22Rv1 (cell line): ENCODE measurements around the gene INPP5B.

Experiments
- ZFX ChIP-seq: fragments of 450-650 bp; IDR thresholded peaks from 2 replicates; pipeline ENCODE4 v1.6.1; 2017; ENCODE audit warnings: antibody characterized with exemption, borderline replicate concordance
- TF ChIP-seq, protein P1 (sequence below): fragments of 450-650 bp; IDR thresholded peaks from 2 replicates; pipeline ENCODE4 v1.5.1; 2017; ENCODE audit warnings: mild to moderate bottlenecking

GRCh38 chr1:37875833-37876232 lies 71.0 kb downstream of the INPP5B start:
- TF ChIP-seq, protein P1, sequence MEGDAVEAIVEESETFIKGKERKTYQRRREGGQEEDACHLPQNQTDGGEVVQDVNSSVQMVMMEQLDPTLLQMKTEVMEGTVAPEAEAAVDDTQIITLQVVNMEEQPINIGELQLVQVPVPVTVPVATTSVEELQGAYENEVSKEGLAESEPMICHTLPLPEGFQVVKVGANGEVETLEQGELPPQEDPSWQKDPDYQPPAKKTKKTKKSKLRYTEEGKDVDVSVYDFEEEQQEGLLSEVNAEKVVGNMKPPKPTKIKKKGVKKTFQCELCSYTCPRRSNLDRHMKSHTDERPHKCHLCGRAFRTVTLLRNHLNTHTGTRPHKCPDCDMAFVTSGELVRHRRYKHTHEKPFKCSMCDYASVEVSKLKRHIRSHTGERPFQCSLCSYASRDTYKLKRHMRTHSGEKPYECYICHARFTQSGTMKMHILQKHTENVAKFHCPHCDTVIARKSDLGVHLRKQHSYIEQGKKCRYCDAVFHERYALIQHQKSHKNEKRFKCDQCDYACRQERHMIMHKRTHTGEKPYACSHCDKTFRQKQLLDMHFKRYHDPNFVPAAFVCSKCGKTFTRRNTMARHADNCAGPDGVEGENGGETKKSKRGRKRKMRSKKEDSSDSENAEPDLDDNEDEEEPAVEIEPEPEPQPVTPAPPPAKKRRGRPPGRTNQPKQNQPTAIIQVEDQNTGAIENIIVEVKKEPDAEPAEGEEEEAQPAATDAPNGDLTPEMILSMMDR = peak; percentile 31; the same call in 1 of the 2 replicates
- no peak for TF ChIP-seq ZFX
